ENCODE measurements around the gene CACNA2D2.
"Not testable (repeated sequence)": the region's sequence is repeated elsewhere in the genome, so short reads cannot be mapped to it uniquely, and the experiment has no call there.

The CACNA2D2 gene

DNA sequence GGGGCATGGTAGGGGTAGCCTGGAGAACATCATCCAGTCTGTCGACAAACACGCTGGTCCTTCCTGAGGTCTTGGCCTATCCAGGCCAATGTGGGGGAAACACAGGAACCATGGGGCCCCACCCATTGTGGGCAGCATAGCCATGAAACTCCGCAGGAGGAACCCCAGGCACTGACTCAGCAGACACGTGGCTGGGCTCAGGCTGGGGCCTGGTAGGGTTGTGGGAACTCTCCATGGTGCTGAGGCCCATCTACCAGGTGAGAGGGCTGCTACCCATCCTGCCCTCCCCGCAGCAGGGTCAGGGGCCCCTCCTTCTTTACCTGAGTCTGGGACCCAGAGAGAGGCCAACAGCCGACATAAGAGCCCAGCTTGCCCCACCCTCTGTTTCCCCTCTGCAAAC, 22.6 kb upstream of the CACNA2D2 start:
- DNase-seq: peak; percentile 94

- no peak for DNase-seq
These were observed 21.9 kb upstream of the CACNA2D2 start for GRCh38 chr3:50525191-50525910.

DNA sequence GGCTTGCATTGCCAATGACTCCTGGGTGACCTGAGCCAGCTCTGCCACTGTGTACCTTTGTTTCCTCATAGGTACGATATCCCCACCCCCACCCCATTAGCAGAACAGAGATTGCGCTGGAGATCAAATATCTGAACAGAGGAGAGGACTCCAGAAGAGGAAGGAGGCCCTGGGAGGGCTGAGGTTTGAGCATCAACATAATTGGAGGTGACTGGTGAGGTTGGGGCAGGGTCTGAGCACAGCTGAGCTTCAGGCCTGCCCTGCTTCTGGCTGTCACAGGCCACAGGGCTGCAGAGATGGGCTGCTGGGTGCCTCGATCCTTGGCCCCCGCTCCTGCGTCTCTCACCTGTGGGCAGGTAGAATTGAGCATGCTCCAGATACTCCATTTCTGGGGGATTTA, 21.3 kb upstream of the CACNA2D2 start:
- DNase-seq: no peak

DNA sequence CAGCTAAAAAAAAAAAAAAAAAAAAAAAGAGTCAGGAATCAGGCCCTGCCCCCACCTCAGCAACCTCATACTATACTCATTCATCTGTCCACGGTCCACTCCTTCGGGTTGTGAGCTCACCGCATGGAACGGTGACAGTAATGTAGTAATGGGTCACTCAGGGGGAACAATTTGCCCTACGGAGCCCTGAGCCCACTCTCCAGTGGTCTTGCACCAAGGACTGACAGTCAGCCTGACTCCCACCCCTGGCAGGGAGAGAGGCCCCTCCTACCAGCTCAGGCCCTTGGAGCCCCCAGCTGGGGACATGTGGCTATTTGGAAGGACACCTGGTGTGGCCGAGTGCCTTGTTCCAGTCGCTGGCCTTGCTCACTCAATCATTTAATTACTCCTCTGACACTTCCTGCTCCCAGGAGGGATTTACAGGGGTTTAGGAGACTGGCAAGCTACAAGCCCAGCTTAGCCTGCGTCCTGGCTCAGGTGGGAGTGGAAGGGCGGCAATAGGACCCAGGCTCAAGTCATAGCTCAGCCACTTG, 19.9 kb upstream of the CACNA2D2 start:
- DNase-seq: no peak

DNA sequence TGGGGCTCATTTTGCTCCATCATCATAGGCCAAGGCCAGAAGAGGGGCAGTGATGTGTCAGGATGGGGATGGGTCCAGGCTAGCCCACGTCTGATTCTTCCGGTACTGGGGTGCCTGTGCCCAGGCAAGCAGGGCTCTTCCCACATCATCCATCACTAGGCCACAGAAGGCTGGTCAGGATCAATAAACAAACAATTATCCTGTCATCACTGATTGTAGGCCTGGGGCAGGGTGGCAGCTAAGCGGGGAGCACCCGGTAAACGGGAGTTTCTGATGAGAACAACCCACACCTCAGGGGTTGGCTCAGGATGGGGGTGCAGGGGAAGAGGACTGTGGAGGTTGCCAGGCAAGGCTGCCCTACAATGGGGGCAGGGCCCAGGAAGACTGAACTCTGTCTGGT, 18.1 kb upstream of the CACNA2D2 start:
- DNase-seq: no peak

DNA sequence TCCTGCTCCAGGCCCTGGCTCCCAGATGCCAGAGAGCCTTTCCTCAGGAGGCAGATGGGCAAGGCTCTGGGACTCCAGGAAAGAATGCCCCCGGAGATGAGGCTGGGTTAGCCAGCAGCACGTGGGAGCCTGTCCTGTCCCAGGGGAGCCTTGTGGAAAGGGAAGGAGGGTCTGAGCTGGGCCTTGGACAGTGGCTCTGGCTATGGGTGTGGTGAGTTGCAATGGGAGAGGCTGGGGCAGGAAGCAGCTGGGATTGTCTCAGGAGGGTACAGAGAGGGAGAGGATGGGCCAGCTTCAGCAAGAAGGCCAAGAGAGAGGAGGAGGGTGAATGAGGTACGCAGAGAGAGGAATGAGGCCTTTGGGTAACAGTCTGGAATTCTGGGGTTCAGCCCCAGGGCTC, 17.4 kb upstream of the CACNA2D2 start:
- DNase-seq: no peak

- peak; percentile 80 for DNase-seq
These were observed 16.1 kb upstream of the CACNA2D2 start for GRCh38 chr3:50519471-50520089.

DNA sequence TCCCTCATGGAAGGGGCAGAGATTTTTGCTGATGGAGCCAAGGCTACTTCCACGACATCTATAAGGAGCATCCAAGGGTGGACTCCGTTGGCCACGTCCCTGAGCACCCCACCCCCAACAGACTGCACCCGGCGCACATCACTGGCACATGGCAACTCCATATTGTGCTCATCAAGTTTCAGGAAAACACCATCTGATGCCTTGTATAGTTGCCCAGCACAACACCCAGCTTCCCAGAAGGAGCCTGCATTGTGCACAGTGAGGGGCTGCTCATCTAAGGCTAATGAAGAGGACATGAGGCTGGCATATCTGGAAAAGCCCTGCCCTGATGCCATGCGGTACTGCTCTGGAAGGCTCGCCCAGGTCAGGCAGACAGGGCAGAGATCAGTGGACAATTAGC, 15.0 kb upstream of the CACNA2D2 start:
- no peak for DNase-seq

DNA sequence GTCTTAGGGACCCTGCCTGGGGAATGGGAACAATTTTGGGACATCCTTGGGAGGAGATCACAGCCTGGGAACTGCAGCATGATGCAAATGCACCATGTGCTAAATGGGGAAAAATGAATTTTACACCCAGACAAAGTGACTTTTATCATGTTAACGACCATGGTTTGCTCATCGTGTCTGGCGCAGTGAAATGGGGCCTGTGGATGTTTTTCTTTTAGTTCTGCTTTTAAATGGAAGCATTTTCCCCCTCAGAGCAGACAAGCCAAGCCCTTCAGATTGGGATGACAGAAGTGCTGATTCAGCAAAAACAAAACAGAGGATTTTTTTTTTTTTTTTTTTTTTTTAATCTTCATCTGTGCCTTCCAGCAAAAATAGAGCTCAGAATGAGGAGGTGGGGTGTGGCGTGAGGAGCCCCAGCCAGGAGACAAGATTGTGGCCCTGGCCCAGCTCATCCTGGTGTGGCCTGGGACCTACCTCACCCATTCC, 14.3 kb upstream of the CACNA2D2 start:
- no peak for DNase-seq

DNA sequence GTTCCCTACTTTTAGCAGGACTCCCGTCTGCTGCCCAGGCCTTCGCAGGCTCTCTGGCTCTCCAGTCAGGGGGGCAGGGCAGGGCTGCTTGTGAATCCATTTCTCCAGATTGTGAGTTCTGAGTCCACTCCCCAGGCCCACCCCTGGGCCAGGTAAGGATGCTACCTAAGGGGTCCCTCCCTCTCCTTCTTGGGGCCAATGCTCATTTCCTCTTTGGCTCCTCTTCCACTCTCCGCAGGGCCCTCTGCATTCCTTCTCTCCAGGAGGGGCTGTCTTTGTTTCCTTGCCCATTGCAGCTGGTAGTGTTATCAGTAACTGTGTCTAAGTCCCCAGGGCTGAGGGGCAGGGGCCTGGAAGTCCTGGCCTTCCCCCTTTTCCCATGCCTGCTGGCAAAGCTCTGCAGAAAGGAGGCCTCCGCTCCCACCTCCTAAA, 13.0 kb upstream of the CACNA2D2 start:
- no peak for DNase-seq

- DNase-seq: peak; percentile 49
These were observed 12.4 kb upstream of the CACNA2D2 start for GRCh38 chr3:50515565-50516439.

- DNase-seq: not testable (repeated sequence)
These were observed 9.5 kb upstream of the CACNA2D2 start for GRCh38 chr3:50512908-50513307.

DNA sequence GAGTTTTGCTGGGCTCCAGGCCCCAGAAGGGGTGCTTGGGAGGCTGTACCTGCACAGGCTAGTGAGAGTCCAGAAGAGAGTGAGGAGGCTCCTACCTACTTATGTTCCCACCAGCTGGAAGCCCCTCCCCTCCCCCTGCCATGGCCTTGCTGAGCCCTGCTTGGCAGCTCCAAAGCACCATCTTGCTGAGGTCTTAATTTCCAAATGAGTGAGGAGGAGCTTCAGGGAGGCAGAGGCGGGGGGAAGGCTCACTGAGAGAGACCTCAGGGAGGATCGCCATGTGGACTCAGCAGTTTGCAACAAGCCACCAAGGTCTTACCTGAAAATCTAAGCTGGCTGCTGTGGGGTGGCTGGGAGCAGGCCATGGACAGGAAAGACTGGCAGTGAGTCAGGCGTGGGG, 8.7 kb upstream of the CACNA2D2 start:
- no peak for DNase-seq

DNA sequence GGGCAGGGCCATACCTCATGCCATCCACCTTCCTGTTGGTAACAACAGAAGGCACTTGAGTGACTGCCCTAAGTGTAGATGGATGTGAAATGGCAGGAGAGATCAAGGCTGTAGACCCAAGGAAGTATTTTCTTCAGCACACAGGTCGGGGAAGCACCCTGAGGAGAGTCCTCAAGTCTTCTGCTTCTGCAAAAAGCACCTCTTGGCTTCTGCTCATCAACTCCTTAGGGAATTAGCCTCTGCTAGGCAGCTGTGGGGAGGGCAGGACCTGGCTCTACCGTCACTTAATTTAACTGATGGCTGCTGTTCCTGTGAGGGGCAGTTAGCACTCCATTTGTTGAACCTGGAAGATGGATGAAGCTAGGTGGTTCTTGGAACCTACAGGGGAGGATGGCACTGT, 6.9 kb upstream of the CACNA2D2 start:
- no peak for DNase-seq

GRCh38 chr3:50509715-50510114, 6.3 kb upstream of the CACNA2D2 start:
- DNase-seq: no peak

- no peak for DNase-seq
These were observed 5.4 kb upstream of the CACNA2D2 start for GRCh38 chr3:50508821-50509220.

GRCh38 chr3:50506169-50506568, 2.7 kb upstream of the CACNA2D2 start:
- DNase-seq: no peak

- DNase-seq: no peak
These were observed 1.2 kb upstream of the CACNA2D2 start for GRCh38 chr3:50504681-50505080.

GRCh38 chr3:50502584-50503423, 630 bp downstream of the CACNA2D2 start:
- DNase-seq: peak; percentile 22

DNA sequence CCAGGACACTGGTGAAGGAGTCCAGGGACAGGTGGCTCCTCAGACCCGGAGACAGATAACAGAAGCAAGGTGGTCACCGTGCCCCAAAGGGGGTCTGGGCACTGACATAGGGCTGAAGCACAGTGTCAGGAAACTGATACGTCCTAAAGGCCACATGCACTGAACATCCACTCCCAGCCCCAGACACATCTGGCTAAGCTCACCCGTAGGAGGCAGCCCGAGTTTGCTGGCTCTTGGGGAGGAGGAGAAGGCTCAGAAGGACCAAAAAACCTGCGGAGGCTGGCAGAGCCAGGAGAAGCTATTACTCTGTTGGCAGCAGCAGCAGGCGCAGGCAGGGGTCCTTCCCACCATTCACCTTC, 1.2 kb downstream of the CACNA2D2 start:
- DNase-seq: no peak

DNA sequence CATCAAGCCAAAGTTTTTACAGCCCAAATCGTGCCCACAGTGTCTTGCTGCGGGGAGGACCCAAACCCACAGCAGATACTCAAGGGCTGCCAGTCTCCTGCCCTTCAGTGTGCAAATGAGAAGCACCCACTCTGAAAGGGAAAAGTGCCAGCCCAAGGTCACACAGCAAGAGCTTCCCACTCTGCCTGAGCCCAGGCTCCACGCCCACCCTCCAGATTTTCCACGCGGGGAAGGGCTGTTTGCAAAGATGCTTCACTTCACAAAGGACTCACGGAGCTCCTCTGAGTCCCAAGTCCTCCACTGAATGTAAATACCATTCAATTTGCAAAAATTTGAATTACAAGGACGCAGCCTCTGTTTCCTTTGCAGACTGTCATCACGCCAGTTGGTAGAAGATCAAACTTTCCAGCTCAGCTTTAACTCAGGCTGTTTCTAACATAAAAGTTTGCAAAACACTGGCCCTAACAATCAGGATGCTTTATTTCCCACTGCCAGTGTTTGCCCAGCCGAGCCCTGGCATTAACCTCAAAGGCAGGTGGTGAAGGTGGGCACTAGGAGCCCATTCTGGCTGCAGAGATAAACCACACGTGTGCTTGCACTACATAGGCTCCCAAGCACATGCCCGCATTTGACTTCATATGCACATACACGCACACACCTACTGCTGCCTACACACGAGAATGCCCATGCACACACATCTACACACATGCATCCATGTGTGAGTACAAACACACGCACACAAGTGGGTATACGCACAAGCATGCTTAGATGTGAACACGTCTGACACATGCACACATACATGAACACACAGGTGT, 7.6 kb downstream of the CACNA2D2 start:
- DNase-seq: no peak

DNA sequence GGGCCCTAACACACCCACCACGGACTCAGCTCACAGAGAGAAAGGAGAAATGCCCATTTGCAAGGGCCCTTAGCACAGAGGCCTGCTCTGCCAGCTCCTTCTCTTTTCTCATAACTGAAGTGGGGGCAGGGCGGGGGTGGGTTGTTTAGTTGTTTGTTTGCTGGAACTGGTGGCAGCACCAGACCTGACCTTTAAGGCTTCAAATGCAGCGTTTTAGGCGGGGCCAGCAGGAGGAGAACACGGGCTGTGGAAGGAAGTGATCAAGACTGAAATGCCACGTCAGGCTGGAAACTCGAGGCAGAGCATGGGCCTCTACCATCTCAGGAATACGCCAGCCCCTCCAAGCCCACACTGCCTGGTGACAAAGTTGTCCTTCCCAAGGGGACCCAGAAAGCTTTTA, 9.3 kb downstream of the CACNA2D2 start:
- DNase-seq: peak; percentile 11

All from hematopoietic multipotent progenitor cell treated with erythropoietin and hydrocortisone succinate and interleukin-3 and kit ligand, for 4 days (in vitro differentiated cells).